GM12878 (cell line): ENCODE data around the gene SGK2. TPM values are rescaled to one million over a fixed set of nuclear protein-coding genes. Genes with fewer than 3 reads are reported as not detected.

Source experiments
- ATAC-seq: fragments of 200-7000 bp; cut with Tn5 transposase; 3 replicates; pipeline ENCODE4 v1.9.1; 2020; ENCODE audit warnings: mild to moderate bottlenecking, moderate library complexity
- BruUV-seq: library from RNA; stranded (reverse); fragments of 400-500 nt; replicated peaks from 2 replicates; lab custom pipeline; 2021; lab: Mats Ljungman, UMichigan
- CTCF ChIA-PET: fragments of 300-600 bp; sonication (Branson Sonifier 250); formaldehyde crosslinking; extraction: SDS; loops from one replicate; lab custom pipeline; 2021; ENCODE audit warnings: inconsistent platforms; lab: Yijun Ruan, JAX
- POLR2A ChIA-PET: fragments of 350-600 bp; formaldehyde crosslinking; extraction: SDS; loops from one replicate; lab custom pipeline; 2021; ENCODE audit warnings: inconsistent platforms; lab: Charles Lee
- RAD21 ChIA-PET: fragments of 300-600 bp; sonication (Branson Sonifier 250); formaldehyde crosslinking; loops from one replicate; lab custom pipeline; 2023; ENCODE audit warnings: antibody characterized with exemption; ENCODE audit not compliant: unreplicated experiment; lab: Charles Lee
- SMC1A ChIA-PET: fragments of 300-600 bp; sonication (Branson Sonifier 250); formaldehyde crosslinking; loops from one replicate; lab custom pipeline; 2023; ENCODE audit not compliant: unreplicated experiment, uncharacterized antibody; lab: Charles Lee
- DNase-seq: peaks from one replicate; pipeline ENCODE4 v3.0.0-alpha.2; 2011; ENCODE audit warnings: low read depth, low spot score
- FAIRE-seq: peaks from 3 replicates; lab custom pipeline; 2011; peaks lifted over from hg19 to GRCh38; lab: Jason Lieb, UNC
- H2AFZ ChIP-seq: 2 replicates; pipeline ENCODE4 v1.6.0; 2011; ENCODE audit warnings: low read depth, low read length, control low read depth; ENCODE audit not compliant: control insufficient read depth
- H3K27ac ChIP-seq: 2 replicates; pipeline ENCODE4 v1.5.1; 2011; ENCODE audit warnings: control low read depth; ENCODE audit not compliant: control insufficient read depth, insufficient read depth
- H3K27me3 ChIP-seq, 2 experiments: replicated peaks in 1 of 2; 2 replicates each; pipeline versions ENCODE4 v1.6.0 to v1.6.1; 2011; ENCODE audit warnings: low read length in 1 of 2; ENCODE audit not compliant: control insufficient read depth in 2 of 2, insufficient read depth in 2 of 2
- H3K36me3 ChIP-seq, 2 experiments: 2 replicates each; pipeline ENCODE4 v1.5.1; 2011; ENCODE audit warnings: low read length in 1 of 2; ENCODE audit not compliant: control insufficient read depth in 2 of 2, insufficient read depth in 2 of 2
- H3K4me1 ChIP-seq: 2 replicates; pipeline ENCODE4 v1.6.1; 2011; ENCODE audit warnings: mild to moderate bottlenecking, low read length, moderate library complexity, mixed read lengths; ENCODE audit not compliant: control insufficient read depth, insufficient read depth
- H3K4me2 ChIP-seq: 2 replicates; pipeline ENCODE4 v1.6.0; 2011; ENCODE audit warnings: control low read depth; ENCODE audit not compliant: control insufficient read depth, insufficient read depth
- H3K4me3 ChIP-seq: fragments of 200-600 bp; sonication (generic); 2 replicates; pipeline ENCODE4 v1.5.1; 2016
- H3K79me2 ChIP-seq: 2 replicates; pipeline ENCODE4 v1.6.0; 2011; ENCODE audit warnings: low read length; ENCODE audit not compliant: control insufficient read depth, insufficient read depth
- H3K9ac ChIP-seq: 2 replicates; pipeline ENCODE4 v1.8.0; 2011; ENCODE audit warnings: low read length, control low read depth, mixed read lengths; ENCODE audit not compliant: control insufficient read depth, insufficient read depth
- H3K9me3 ChIP-seq: replicated peaks from 3 replicates; pipeline ENCODE4 v1.5.1; 2011; ENCODE audit warnings: mild to moderate bottlenecking, low read length; ENCODE audit not compliant: control insufficient read depth, insufficient read depth
- H4K20me1 ChIP-seq: 2 replicates; pipeline ENCODE4 v1.6.0; 2011; ENCODE audit not compliant: control insufficient read depth, insufficient read depth
- ATF3 ChIP-seq: IDR thresholded peaks from 2 replicates; pipeline ENCODE4 v1.6.1; 2011; ENCODE audit warnings: low read depth, mild to moderate bottlenecking, low read length, moderate library complexity, borderline replicate concordance; ENCODE audit errors: extremely low read depth
- FOS ChIP-seq: IDR thresholded peaks from 3 replicates; pipeline ENCODE4 v1.6.1; 2011; ENCODE audit warnings: borderline replicate concordance; ENCODE audit not compliant: insufficient read length; ENCODE audit errors: extremely low read depth
- HCFC1 ChIP-seq: fragments of 150-350 bp; IDR thresholded peaks from 2 replicates; pipeline ENCODE4 v1.6.1; 2014; ENCODE audit warnings: low read length
- LARP7 ChIP-seq: fragments of 450-650 bp; IDR thresholded peaks from 2 replicates; pipeline ENCODE4 v1.6.1; 2017; ENCODE audit warnings: mild to moderate bottlenecking
- MTA3 ChIP-seq: IDR thresholded peaks from 2 replicates; pipeline ENCODE4 v1.6.1; 2012; ENCODE audit warnings: low read length, inconsistent platforms, borderline replicate concordance
- NFXL1 ChIP-seq: fragments of 450-650 bp; IDR thresholded peaks from 2 replicates; pipeline ENCODE4 v1.6.1; 2017; ENCODE audit warnings: antibody characterized with exemption, mild to moderate bottlenecking, borderline replicate concordance
- POU2F2 ChIP-seq: IDR thresholded peaks from 3 replicates; pipeline ENCODE4 v1.6.1; 2011; ENCODE audit warnings: low read depth, mild to moderate bottlenecking, low read length, borderline replicate concordance
- USF2 ChIP-seq: IDR thresholded peaks from 2 replicates; pipeline ENCODE4 v1.6.1; 2011; ENCODE audit warnings: low read depth, low read length, improper control_type of control experiment, borderline replicate concordance
- ZBTB4 ChIP-seq: fragments of 450-650 bp; formaldehyde crosslinking; IDR thresholded peaks from 2 replicates; pipeline ENCODE4 v1.4.0; 2022; ENCODE audit warnings: mild to moderate bottlenecking, moderate library complexity
- ZNF687 ChIP-seq: fragments of 450-650 bp; IDR thresholded peaks from 2 replicates; pipeline ENCODE4 v1.6.1; 2017; ENCODE audit warnings: mild to moderate bottlenecking, moderate library complexity
- WGBS: methylation state at CpG from one replicate; pipeline ENCODE4 v1.1.6; 2016; ENCODE audit warnings: low lambda C conversion rate; ENCODE audit not compliant: insufficient replicate concordance, insufficient coverage; ENCODE audit errors: missing lambda C conversion rate; 5-methylcytosine and 5-hydroxymethylcytosine counted together
- in situ Hi-C: fragments of 300-500 bp; cut with MboI; formaldehyde crosslinking; loops from 9 replicates; pipeline ENCODE4 v1.14.3; 2018; ENCODE audit warnings: mixed read lengths
- intact Hi-C: fragments of 100-400 bp; cut with micrococcal nuclease; formaldehyde crosslinking; loops from one replicate; pipeline ENCODE4 v1.14.2; 2022; ENCODE audit not compliant: unreplicated experiment
- polyA plus RNA-seq, 11 experiments: library from polyadenylated mRNA; depleted of rRNA in 4 of 11; unstranded in 6 of 11; stranded (reverse) in 5 of 11; fragments of >200 nt; fragmentation: Nextera tagmentation in 4 of 11; fragmentation: Illumina TruSeq in 1 of 11; extraction: Ambion mirVana in 4 of 11; extraction: Trizol in 1 of 11; gene quantifications; 1 replicate in 1 of 11; 2 replicates in 10 of 11; pipeline versions ENCODE4 v1.2.1 to v1.2.3, GENCODE V29; 2011 to 2016; ENCODE audit warnings: inconsistent platforms in 2 of 11, missing spikeins in 2 of 11, low read depth in 1 of 11
- total RNA-seq, 4 experiments: library from RNA; depleted of rRNA in 3 of 4; stranded (reverse); fragments of >200 nt in 3 of 4; fragmentation: Illumina TruSeq in 1 of 4; extraction: Trizol in 1 of 4; gene quantifications; 2 replicates each; pipeline versions ENCODE4 v1.2.1 to v1.2.3, GENCODE V29; 2013 to 2021

The SGK2 gene
- total and polyA plus RNA-seq, 10 of the 15 experiments (the other 5 are each of a cell fraction or from before 2014, with no cell fraction given): 0.04 to 0.96 (median 0.22) TPM; not detected in 3

- Histone ChIP-seq H3K4me2 (peak within 1 kb of the TSS; percentile 93), H3K4me3 (peak within 1 kb of the TSS; percentile 84), H4K20me1 (no peaks in the 10 kb centered on the region), H3K79me2 (no peaks in the 10 kb centered on the region), H3K36me3 (no peaks in the 10 kb centered on the region), H3K27me3 (no peaks in the 10 kb centered on the region), H3K27ac (peak within 1 kb of the TSS; percentile 92), H2AFZ (peak within 1 kb of the TSS; percentile 99), H3K9me3 (no peaks in the 10 kb centered on the region), H3K9ac (peak within 1 kb of the TSS; percentile 85), H3K4me1 (peaks cover 5% of the 10 kb centered on the region; the same call in 1 of the 2 replicates)
- ATAC-seq (peak; percentile 99), FAIRE-seq (peak; percentile 96), DNase-seq (peak; percentile 81)
- ChIA-PET SMC1A (interaction anchor here (1.1 to 1.3 kb wide), 2 partner anchors 52 to 490 kb away, joined by 3 to 5 read pairs; no protein-coding TSS in a partner anchor), CTCF (interaction anchor here (1.0 to 1.2 kb wide), 3 partner anchors 52 to 142 kb away, joined by 3 to 6 read pairs (median 4); no protein-coding TSS in a partner anchor), RAD21 (interaction anchor here (0.9 to 1.2 kb wide), 3 partner anchors 91 to 101 kb away, joined by 3 to 7 read pairs (median 5); no protein-coding TSS in a partner anchor), POLR2A (interaction anchor here (0.6 to 1.3 kb wide), 4 partner anchors 53 to 1299 kb away, joined by 3 read pairs; no protein-coding TSS in a partner anchor)
- 1% methylated on average over 67 of the region's 68 CpGs for WGBS
- intact Hi-C loops (no loop called here), in situ Hi-C loops (no loop called here)
- BruUV-seq: no TSS peak
- no peak for TF ChIP-seq ZNF687
- no peak for TF ChIP-seq ATF3
- peak; percentile 53; the same call in 1 of the 2 replicates for TF ChIP-seq LARP7
- no peak for TF ChIP-seq FOS
- no peak for TF ChIP-seq ZBTB4 (CRISPR knock-in tag)
- no peak for TF ChIP-seq HCFC1
- no peak for TF ChIP-seq USF2
- TF ChIP-seq MTA3: no peak
- TF ChIP-seq POU2F2: no peak
- no peak for TF ChIP-seq NFXL1
Observed at GRCh38 chr20:43590392-43591303, 31.8 kb downstream of the SGK2 start, which contains the start of gene IFT52. TSS of gene IFT52 (plus strand) at chr20:43590937. CDS start at chr20:43594699, 3,762 bp downstream.
